HCT116 (cell line): Measurements from ENCODE around the gene ALDH1L1. TPM values are rescaled to one million over a fixed set of nuclear protein-coding genes. Genes with fewer than 3 reads are reported as not detected.

Source experiments
- ATAC-seq: fragments of 200-7000 bp; cut with Tn5 transposase; 2 replicates; pipeline ENCODE4 v1.9.1; 2020; ENCODE audit warnings: mild to moderate bottlenecking, moderate library complexity
- BruUV-seq: library from RNA; stranded (reverse); fragments of 400-500 nt; replicated peaks from 2 replicates; lab custom pipeline; 2021; lab: Mats Ljungman, UMichigan
- CTCF ChIA-PET: fragments of 300-600 bp; sonication (Branson Sonifier 250); formaldehyde crosslinking; loops from one replicate; lab custom pipeline; 2021; ENCODE audit warnings: antibody characterized with exemption; lab: Charles Lee
- POLR2A ChIA-PET: fragments of 300-600, 350-600 bp; sonication (Branson Sonifier 250); formaldehyde crosslinking; loops from one replicate; lab custom pipeline; 2021; ENCODE audit warnings: antibody characterized with exemption; lab: Charles Lee
- RAD21 ChIA-PET, 2 experiments: fragments of 300-600 bp; sonication (Branson Sonifier 250); formaldehyde crosslinking; loops; one replicate each; lab custom pipeline; 2023; ENCODE audit warnings: low total read pairs in 2 of 2; ENCODE audit not compliant: uncharacterized antibody in 2 of 2, unreplicated experiment in 2 of 2, low non-redundant PET in 1 of 2; lab: Charles Lee
- DNase-seq: peaks from one replicate; pipeline ENCODE4 v3.0.0-alpha.2; 2010; ENCODE audit warnings: low read depth, low spot score
- H2AFZ ChIP-seq: fragments of 200-600 bp; shearing (Covaris generic), sonication (generic); 2 replicates; pipeline ENCODE4 v1.6.1; 2017; ENCODE audit warnings: low read depth, mixed run types, mixed read lengths, antibody characterized with exemption, low read length; ENCODE audit not compliant: poor library complexity, severe bottlenecking
- H3K27ac ChIP-seq: 2 replicates; pipeline ENCODE4 v1.5.1; 2012; ENCODE audit warnings: low read depth, low read length
- H3K27me3 ChIP-seq: fragments of 200-600 bp; sonication (generic); 2 replicates; pipeline ENCODE4 v1.6.1; 2016; ENCODE audit warnings: mixed run types, low read length, mixed read lengths; ENCODE audit not compliant: insufficient read depth
- H3K36me3 ChIP-seq, 2 experiments: fragments of 200-500 bp in 1 of 2; fragments of 200-600 bp in 1 of 2; sonication (Bioruptor generic) in 1 of 2; sonication (generic) in 1 of 2; 2 replicates each; pipeline versions ENCODE4 v1.5.1 to v1.6.1; 2014 to 2016; ENCODE audit warnings: low read length in 2 of 2, inconsistent platforms in 1 of 2, mixed read lengths in 1 of 2, mixed run types in 1 of 2; ENCODE audit not compliant: insufficient read depth in 2 of 2, control insufficient read depth in 1 of 2
- H3K4me1 ChIP-seq, 2 experiments: fragments of 200-600 bp in 1 of 2; sonication (generic) in 1 of 2; 2 replicates each; pipeline versions ENCODE4 v1.5.1 to v1.6.1; 2012 to 2017; ENCODE audit warnings: low read length in 2 of 2, inconsistent platforms in 1 of 2, mild to moderate bottlenecking in 1 of 2, mixed read lengths in 1 of 2, mixed run types in 1 of 2, moderate library complexity in 1 of 2; ENCODE audit not compliant: insufficient read depth in 2 of 2, control insufficient read depth in 1 of 2
- H3K4me2 ChIP-seq: fragments of 200-600 bp; sonication (generic); 2 replicates; pipeline ENCODE4 v1.6.1; 2017; ENCODE audit warnings: mixed run types, low read length, mixed read lengths
- H3K4me3 ChIP-seq, 2 experiments: fragments of 200-600 bp in 1 of 2; sonication (generic) in 1 of 2; replicated peaks in 1 of 2; 2 replicates each; pipeline ENCODE4 v1.5.1; 2011 to 2016; ENCODE audit warnings: low read length in 2 of 2, control low read depth in 1 of 2, low read depth in 1 of 2, mild to moderate bottlenecking in 1 of 2, mixed read lengths in 1 of 2, mixed run types in 1 of 2
- H3K79me2 ChIP-seq: fragments of 200-600 bp; sonication (generic); 2 replicates; pipeline ENCODE4 v1.6.1; 2017; ENCODE audit warnings: mild to moderate bottlenecking, mixed run types, low read length, moderate library complexity, mixed read lengths; ENCODE audit not compliant: insufficient read depth
- H3K9ac ChIP-seq: fragments of 200-600 bp; sonication (generic); 2 replicates; pipeline ENCODE4 v1.6.1; 2016; ENCODE audit warnings: low read length, mixed read lengths
- H3K9me2 ChIP-seq: fragments of 200-600 bp; sonication (generic), shearing (Covaris generic); 2 replicates; pipeline ENCODE4 v1.6.1; 2017; ENCODE audit warnings: mixed run types, mild to moderate bottlenecking, moderate library complexity; ENCODE audit not compliant: insufficient read depth
- H3K9me3 ChIP-seq, 2 experiments: fragments of 200-500 bp in 1 of 2; fragments of 200-600 bp in 1 of 2; sonication (Bioruptor generic) in 1 of 2; sonication (generic) in 1 of 2; 2 replicates each; pipeline ENCODE4 v1.6.1; 2014 to 2017; ENCODE audit warnings: low read length in 2 of 2, mixed read lengths in 2 of 2, inconsistent platforms in 1 of 2, low read depth in 1 of 2, mild to moderate bottlenecking in 1 of 2, mixed run types in 1 of 2, moderate library complexity in 1 of 2; ENCODE audit not compliant: control insufficient read depth in 1 of 2, insufficient read depth in 1 of 2
- H4K20me1 ChIP-seq: fragments of 200-600 bp; sonication (generic), shearing (Covaris generic); 2 replicates; pipeline ENCODE4 v1.6.1; 2017; ENCODE audit warnings: mixed run types, mild to moderate bottlenecking, moderate library complexity; ENCODE audit not compliant: insufficient read depth
- CBX3 ChIP-seq: IDR thresholded peaks from 2 replicates; pipeline ENCODE4 v1.6.1; 2012; ENCODE audit warnings: low read depth
- EGR1 ChIP-seq: IDR thresholded peaks from 2 replicates; pipeline ENCODE4 v1.6.1; 2012; ENCODE audit warnings: low read depth
- ELF1 ChIP-seq: IDR thresholded peaks from 2 replicates; pipeline ENCODE4 v1.6.1; 2012; ENCODE audit warnings: low read depth, borderline replicate concordance
- EZH2phosphoT487 ChIP-seq: fragments of 200-600 bp; IDR thresholded peaks from 2 replicates; pipeline ENCODE4 v1.6.1; 2018; ENCODE audit warnings: antibody characterized with exemption, borderline replicate concordance
- FOSL1 ChIP-seq: IDR thresholded peaks from 2 replicates; pipeline ENCODE4 v1.6.1; 2012; ENCODE audit warnings: low read depth
- JUND ChIP-seq: IDR thresholded peaks from 2 replicates; pipeline ENCODE4 v1.6.1; 2012
- POLR2A ChIP-seq: IDR thresholded peaks from 2 replicates; pipeline ENCODE4 v1.7.0; 2011; ENCODE audit warnings: borderline replicate concordance; ENCODE audit not compliant: insufficient read depth, insufficient read length; ENCODE audit errors: extremely low read depth
- POLR2AphosphoS5 ChIP-seq: IDR thresholded peaks from 2 replicates; pipeline ENCODE4 v1.6.1; 2011; ENCODE audit warnings: mild to moderate bottlenecking, low read depth, low read length, moderate library complexity
- RAD21 ChIP-seq: IDR thresholded peaks from 2 replicates; pipeline ENCODE4 v1.6.1; 2012; ENCODE audit warnings: low read depth, mild to moderate bottlenecking
- SIN3A ChIP-seq: IDR thresholded peaks from 2 replicates; pipeline ENCODE4 v1.6.1; 2012; ENCODE audit warnings: low read depth
- SP1 ChIP-seq: IDR thresholded peaks from 2 replicates; pipeline ENCODE4 v1.6.1; 2012; ENCODE audit warnings: low read depth
- SRF ChIP-seq: IDR thresholded peaks from 2 replicates; pipeline ENCODE4 v1.6.1; 2012; ENCODE audit warnings: low read depth
- TCF7L2 ChIP-seq: IDR thresholded peaks from 2 replicates; pipeline ENCODE4 v1.7.0; 2011; ENCODE audit warnings: borderline replicate concordance, inconsistent platforms; ENCODE audit not compliant: insufficient read depth, insufficient read length; ENCODE audit errors: extremely low read depth
- ZBTB33 ChIP-seq: IDR thresholded peaks from 2 replicates; pipeline ENCODE4 v1.6.1; 2011; ENCODE audit warnings: mild to moderate bottlenecking, low read length, moderate library complexity; ENCODE audit not compliant: insufficient replicate concordance; ENCODE audit errors: extremely low read depth
- ZFX ChIP-seq: fragments of 450-650 bp; IDR thresholded peaks from 2 replicates; pipeline ENCODE4 v1.6.1; 2017
- ZNF274 ChIP-seq: fragments of 200-500 bp; sonication (Bioruptor generic); IDR thresholded peaks from 2 replicates; pipeline ENCODE4 v1.6.1; 2014; ENCODE audit warnings: mild to moderate bottlenecking, low read depth, low read length, inconsistent platforms
- intact Hi-C: fragments of 100-400 bp; cut with micrococcal nuclease; formaldehyde crosslinking; loops from 2 replicates; pipeline ENCODE4 v1.10.0; 2022
- total RNA-seq: library from RNA; stranded (reverse); gene quantifications from one replicate; pipeline ENCODE4 v1.2.1, GENCODE V29; 2021; ENCODE audit not compliant: unreplicated experiment
- TF ChIP-seq, protein P1 (sequence below), 3 experiments: fragments of 200-600 bp in 1 of 3; sonication (generic) in 1 of 3; IDR thresholded peaks in 2 of 3; conservative IDR thresholded peaks in 1 of 3; 2 replicates each; pipeline ENCODE4 v1.5.1; 2012 to 2017; ENCODE audit warnings: low read depth in 2 of 3, low read length in 2 of 3, antibody characterized with exemption in 1 of 3, borderline replicate concordance in 1 of 3, control low read depth in 1 of 3, mild to moderate bottlenecking in 1 of 3, mixed read lengths in 1 of 3, mixed run types in 1 of 3, moderate library complexity in 1 of 3; ENCODE audit not compliant: insufficient read depth in 1 of 3

ALDH1L1 gene
- total RNA-seq, 1 experiment from 2014 or later = 0.81 TPM

GRCh38 chr3:126147932-126148683 lies 32.3 kb downstream of the ALDH1L1 start:
- Histone ChIP-seq H3K27me3 (peaks cover 13% of the 10 kb centered on the region; the same call in 1 of the 2 replicates), H3K27ac (no peak overlapping the region), H3K36me3 (no peaks in the 10 kb centered on the region), H3K4me1 (no peaks in the 10 kb centered on the region), H3K9me3 (no peaks in the 10 kb centered on the region), H4K20me1 (no peaks in the 10 kb centered on the region), H3K4me3 (no peak overlapping the region), H3K9me2 (no peaks in the 10 kb centered on the region), H3K9ac (no peak overlapping the region), H3K4me2 (no peak overlapping the region), H3K79me2 (no peaks in the 10 kb centered on the region), H2AFZ (no peak overlapping the region)
- POLR2A ChIA-PET = interaction anchor here (0.6 kb wide), 1 partner anchor 69 kb away, joined by 3 read pairs; no protein-coding TSS in a partner anchor
- no peak for DNase-seq
- intact Hi-C loops = no loop called here
- no peak for ATAC-seq
- RAD21 ChIA-PET = no interaction called here
- no TSS peak for BruUV-seq
- CTCF ChIA-PET = no interaction called here
- TF ChIP-seq POLR2AphosphoS5 = no peak
- TF ChIP-seq CBX3 = no peak
- no peak for TF ChIP-seq ZFX
- TF ChIP-seq TCF7L2 = no peak
- no peak for TF ChIP-seq SRF
- no peak for TF ChIP-seq FOSL1
- TF ChIP-seq ELF1 = no peak
- no peak for TF ChIP-seq EZH2phosphoT487
- no peak for TF ChIP-seq POLR2A
- no peak for TF ChIP-seq ZBTB33
- TF ChIP-seq SP1 = no peak
- no peak for TF ChIP-seq RAD21
- TF ChIP-seq ZNF274 = no peak
- no peak for TF ChIP-seq JUND
- TF ChIP-seq SIN3A = no peak
- no peak for TF ChIP-seq EGR1
- TF ChIP-seq, protein P1, sequence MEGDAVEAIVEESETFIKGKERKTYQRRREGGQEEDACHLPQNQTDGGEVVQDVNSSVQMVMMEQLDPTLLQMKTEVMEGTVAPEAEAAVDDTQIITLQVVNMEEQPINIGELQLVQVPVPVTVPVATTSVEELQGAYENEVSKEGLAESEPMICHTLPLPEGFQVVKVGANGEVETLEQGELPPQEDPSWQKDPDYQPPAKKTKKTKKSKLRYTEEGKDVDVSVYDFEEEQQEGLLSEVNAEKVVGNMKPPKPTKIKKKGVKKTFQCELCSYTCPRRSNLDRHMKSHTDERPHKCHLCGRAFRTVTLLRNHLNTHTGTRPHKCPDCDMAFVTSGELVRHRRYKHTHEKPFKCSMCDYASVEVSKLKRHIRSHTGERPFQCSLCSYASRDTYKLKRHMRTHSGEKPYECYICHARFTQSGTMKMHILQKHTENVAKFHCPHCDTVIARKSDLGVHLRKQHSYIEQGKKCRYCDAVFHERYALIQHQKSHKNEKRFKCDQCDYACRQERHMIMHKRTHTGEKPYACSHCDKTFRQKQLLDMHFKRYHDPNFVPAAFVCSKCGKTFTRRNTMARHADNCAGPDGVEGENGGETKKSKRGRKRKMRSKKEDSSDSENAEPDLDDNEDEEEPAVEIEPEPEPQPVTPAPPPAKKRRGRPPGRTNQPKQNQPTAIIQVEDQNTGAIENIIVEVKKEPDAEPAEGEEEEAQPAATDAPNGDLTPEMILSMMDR (IDR thresholded peaks at IDR 0.05 in 2 of 3, conservative IDR thresholded peaks at IDR 0.05 in 1 of 3; ENCODE audit: borderline replicate concordance in 1 of 3, insufficient read depth in 1 of 3, low read depth in 2 of 3, low read length in 2 of 3) = no peak
